ENCODE measurements around the gene BEST2. TPM values are rescaled to one million over a fixed set of nuclear protein-coding genes. Genes with fewer than 3 reads are reported as not detected.
A peak's percentile ranks its signal among the peaks of the same experiment; 100 is the strongest.
"Not testable (repeated sequence)": the region's sequence is repeated elsewhere in the genome, so short reads cannot be mapped to it uniquely, and the experiment has no call there.

BEST2 gene
- total RNA-seq, 1 donor from 2014 or later = 1.2 TPM

- Histone ChIP-seq H3K4me3 (no peak overlapping the region), H3K27ac (peak overlapping the region; percentile 65)
Observed at GRCh38 chr19:12796146-12797071, 44.8 kb downstream of the BEST2 start.

GRCh38 chr19:12797141-12797587 lies 45.6 kb downstream of the BEST2 start:
- no peaks in the 10 kb centered on the region for H3K27me3 ChIP-seq
- no peak overlapping the region for H3K27ac ChIP-seq
- no peak for TF ChIP-seq POLR2A (IDR thresholded peaks at IDR 0.05)
- no peak for TF ChIP-seq POLR2AphosphoS5 (IDR thresholded peaks at IDR 0.05; ENCODE audit: insufficient read depth in 1 of 2, low read depth in 1 of 2)
- TF ChIP-seq, protein P1, sequence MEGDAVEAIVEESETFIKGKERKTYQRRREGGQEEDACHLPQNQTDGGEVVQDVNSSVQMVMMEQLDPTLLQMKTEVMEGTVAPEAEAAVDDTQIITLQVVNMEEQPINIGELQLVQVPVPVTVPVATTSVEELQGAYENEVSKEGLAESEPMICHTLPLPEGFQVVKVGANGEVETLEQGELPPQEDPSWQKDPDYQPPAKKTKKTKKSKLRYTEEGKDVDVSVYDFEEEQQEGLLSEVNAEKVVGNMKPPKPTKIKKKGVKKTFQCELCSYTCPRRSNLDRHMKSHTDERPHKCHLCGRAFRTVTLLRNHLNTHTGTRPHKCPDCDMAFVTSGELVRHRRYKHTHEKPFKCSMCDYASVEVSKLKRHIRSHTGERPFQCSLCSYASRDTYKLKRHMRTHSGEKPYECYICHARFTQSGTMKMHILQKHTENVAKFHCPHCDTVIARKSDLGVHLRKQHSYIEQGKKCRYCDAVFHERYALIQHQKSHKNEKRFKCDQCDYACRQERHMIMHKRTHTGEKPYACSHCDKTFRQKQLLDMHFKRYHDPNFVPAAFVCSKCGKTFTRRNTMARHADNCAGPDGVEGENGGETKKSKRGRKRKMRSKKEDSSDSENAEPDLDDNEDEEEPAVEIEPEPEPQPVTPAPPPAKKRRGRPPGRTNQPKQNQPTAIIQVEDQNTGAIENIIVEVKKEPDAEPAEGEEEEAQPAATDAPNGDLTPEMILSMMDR (IDR thresholded peaks at IDR 0.05) = no peak
- DNase-seq (ENCODE audit: extremely low spot score in 2 of 2) = no peak
- H3K4me1 ChIP-seq = peaks cover 44% of the 10 kb centered on the region
- H3K36me3 ChIP-seq = peaks cover 0 to 16% of the 10 kb centered on the region in 2 donors
- H3K9me3 ChIP-seq = no peaks in the 10 kb centered on the region
- H3K4me3 ChIP-seq = no peak overlapping the region
- intact Hi-C loops (cut with DNase I) = no loop called here

More at GRCh38 chr19:12796146-12797071, 44.8 kb downstream of the BEST2 start:
- Histone ChIP-seq H3K36me3 (peaks cover 0 to 16% of the 10 kb centered on the region in 2 donors), H3K9me3 (no peaks in the 10 kb centered on the region), H3K27me3 (no peaks in the 10 kb centered on the region), H3K4me1 (peaks cover 38% of the 10 kb centered on the region)
- intact Hi-C loops (cut with DNase I) = loop anchor here (1.0 kb wide), 1 partner anchor 18 kb away; no protein-coding TSS in a partner anchor
- TF ChIP-seq POLR2AphosphoS5 (IDR thresholded peaks at IDR 0.05; ENCODE audit: insufficient read depth in 1 of 2, low read depth in 1 of 2) (peak in 1 of 2 donors; percentile 73), POLR2A (IDR thresholded peaks at IDR 0.05) (no peak)
- TF ChIP-seq, protein P1 (IDR thresholded peaks at IDR 0.05) = peak; percentile 95 to 98 (median 96)
- DNase-seq (ENCODE audit: extremely low spot score in 2 of 2) = peak in 1 of 2 donors; percentile 90

DNA sequence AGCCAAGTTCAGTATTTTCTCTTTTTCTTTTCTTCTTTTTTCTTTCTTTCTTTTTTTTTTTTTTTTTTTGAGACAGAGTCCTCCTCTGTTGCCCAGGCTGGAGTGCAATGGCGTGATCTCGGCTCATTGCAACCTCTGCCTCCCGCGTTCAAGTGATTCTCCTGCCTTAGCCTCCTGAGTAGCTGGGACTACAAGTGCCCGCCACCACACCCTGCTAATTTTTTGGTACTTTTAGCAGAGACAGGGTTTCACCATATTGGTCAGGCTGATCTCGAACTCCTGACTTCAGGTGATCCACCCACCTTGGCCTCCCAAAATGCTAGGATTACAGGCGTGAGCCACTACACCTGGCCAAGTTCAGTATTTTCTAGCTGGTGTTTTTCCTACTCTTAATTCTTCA lies 46.0 kb downstream of the BEST2 start:
- H3K9me3 ChIP-seq; intact Hi-C loops (cut with DNase I): not testable (repeated sequence)

GRCh38 chr19:12799742-12800465 lies 48.3 kb downstream of the BEST2 start:
- Histone ChIP-seq H3K36me3 (peaks cover 0 to 16% of the 10 kb centered on the region in 2 donors), H3K4me3 (peak overlapping the region; percentile 70 to 93), H3K27me3 (no peaks in the 10 kb centered on the region), H3K9me3 (no peaks in the 10 kb centered on the region), H3K4me1 (peaks cover 38% of the 10 kb centered on the region), H3K27ac (no peak overlapping the region)
- no peak for DNase-seq (ENCODE audit: extremely low spot score in 2 of 2)
- intact Hi-C loops (cut with DNase I) = loop anchor here (5.0 kb wide), 1 partner anchor 33 kb away; no protein-coding TSS in a partner anchor
- TF ChIP-seq, protein P1 (IDR thresholded peaks at IDR 0.05) = no peak
- no peak for TF ChIP-seq POLR2AphosphoS5 (IDR thresholded peaks at IDR 0.05; ENCODE audit: insufficient read depth in 1 of 2, low read depth in 1 of 2)
- no peak for TF ChIP-seq POLR2A (IDR thresholded peaks at IDR 0.05)

More for the DNA sequence above, 46.0 kb downstream of the BEST2 start:
- H3K27ac ChIP-seq; DNase-seq (ENCODE audit: extremely low spot score in 2 of 2); H3K4me3 ChIP-seq; H3K27me3 ChIP-seq: not testable (repeated sequence)
- Histone ChIP-seq H3K36me3 (peaks cover 0 to 16% of the 10 kb centered on the region in 2 donors), H3K4me1 (peaks cover 48% of the 10 kb centered on the region)

DNA sequence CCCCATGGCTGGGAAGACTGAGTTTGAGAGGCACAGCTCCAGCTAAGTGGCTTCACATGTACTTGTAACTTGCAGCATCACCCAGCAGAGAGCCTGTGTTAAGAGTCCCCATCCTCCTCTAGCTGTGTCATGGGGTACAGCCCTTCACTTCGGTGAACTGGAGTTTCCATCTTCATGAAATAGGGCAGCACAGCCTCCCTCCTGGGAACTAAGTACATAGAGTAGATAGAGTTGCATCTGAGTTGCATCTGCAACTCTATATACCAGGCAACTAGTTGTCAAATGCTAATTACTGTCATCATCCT lies 48.8 kb downstream of the BEST2 start:
- DNase-seq (ENCODE audit: extremely low spot score in 2 of 2) = no peak
- H3K27ac ChIP-seq = no peak overlapping the region
- H3K27me3 ChIP-seq = no peaks in the 10 kb centered on the region
- H3K4me3 ChIP-seq = peak overlapping the region; percentile 70 to 93
- peaks cover 0 to 16% of the 10 kb centered on the region in 2 donors for H3K36me3 ChIP-seq
- peaks cover 38% of the 10 kb centered on the region for H3K4me1 ChIP-seq
- intact Hi-C loops (cut with DNase I) = loop anchor here (5.0 kb wide), 1 partner anchor 33 kb away; no protein-coding TSS in a partner anchor
- H3K9me3 ChIP-seq = no peaks in the 10 kb centered on the region
- no peak for TF ChIP-seq POLR2A (IDR thresholded peaks at IDR 0.05)
- TF ChIP-seq POLR2AphosphoS5 (IDR thresholded peaks at IDR 0.05; ENCODE audit: insufficient read depth in 1 of 2, low read depth in 1 of 2) = no peak
- TF ChIP-seq, protein P1 (IDR thresholded peaks at IDR 0.05) = no peak
